Fibroblast of skin of right biceps (primary cell): ENCODE measurements around the gene CTNNBIP1.

Experiments
- DNase-seq: peaks from one replicate; pipeline ENCODE4 v3.0.0-alpha.2; 2013

The CTNNBIP1 gene

DNA sequence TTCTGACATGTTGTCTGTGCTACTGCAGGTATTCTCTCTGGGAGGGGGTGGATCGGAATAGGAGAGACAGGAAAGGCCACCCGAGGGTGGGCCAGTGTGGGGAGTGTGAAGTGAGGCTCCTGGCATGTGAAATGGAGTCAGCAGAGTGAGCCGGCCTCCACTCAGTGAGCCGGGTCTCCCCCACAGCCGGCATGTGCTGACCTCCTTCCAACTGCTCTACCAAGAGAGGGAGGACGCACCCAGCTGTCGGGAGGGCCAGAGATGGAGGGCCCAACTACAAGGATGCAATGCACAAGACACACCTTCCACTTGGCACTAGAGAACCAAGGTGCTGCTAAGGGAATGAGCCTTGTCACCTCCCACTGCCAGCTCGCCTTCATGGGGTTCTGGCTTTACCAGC lies 58.1 kb downstream of the CTNNBIP1 start:
- DNase-seq = no peak

DNA sequence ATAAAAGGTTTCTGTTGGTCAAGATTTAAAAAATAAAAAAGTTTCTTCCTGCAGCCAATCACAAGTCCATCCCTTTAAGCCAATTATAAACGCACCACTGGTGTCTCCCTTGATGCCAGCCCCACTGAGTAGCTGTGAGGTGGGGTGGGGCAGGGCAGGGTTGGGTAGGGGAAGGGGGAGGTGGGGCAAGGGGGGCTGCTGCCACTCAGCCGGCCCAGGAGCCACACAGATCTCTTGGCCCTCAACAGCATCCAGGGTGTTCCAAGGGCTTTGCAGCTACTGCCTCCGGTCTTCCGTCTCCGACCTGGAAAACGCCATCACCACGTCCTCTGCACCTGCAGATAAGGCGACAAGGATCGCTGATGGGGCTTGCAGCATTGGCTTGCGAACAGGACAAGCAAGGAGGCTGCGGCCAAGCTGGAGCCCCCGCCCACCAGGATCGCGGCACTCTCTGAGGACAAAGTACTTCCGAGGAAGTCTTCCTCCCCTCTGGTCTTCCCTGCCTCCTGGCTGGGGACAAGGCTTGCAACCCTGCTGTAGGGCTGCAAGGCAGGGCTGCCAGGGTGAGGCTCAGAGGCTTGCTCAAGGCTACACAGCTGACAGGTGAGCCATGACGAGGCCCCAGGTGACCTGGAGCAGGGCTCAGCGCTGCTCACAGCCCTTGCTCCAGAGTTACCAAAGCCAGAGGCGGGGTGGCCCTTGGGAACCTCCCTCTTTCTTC lies 59.5 kb downstream of the CTNNBIP1 start:
- no peak for DNase-seq

DNA sequence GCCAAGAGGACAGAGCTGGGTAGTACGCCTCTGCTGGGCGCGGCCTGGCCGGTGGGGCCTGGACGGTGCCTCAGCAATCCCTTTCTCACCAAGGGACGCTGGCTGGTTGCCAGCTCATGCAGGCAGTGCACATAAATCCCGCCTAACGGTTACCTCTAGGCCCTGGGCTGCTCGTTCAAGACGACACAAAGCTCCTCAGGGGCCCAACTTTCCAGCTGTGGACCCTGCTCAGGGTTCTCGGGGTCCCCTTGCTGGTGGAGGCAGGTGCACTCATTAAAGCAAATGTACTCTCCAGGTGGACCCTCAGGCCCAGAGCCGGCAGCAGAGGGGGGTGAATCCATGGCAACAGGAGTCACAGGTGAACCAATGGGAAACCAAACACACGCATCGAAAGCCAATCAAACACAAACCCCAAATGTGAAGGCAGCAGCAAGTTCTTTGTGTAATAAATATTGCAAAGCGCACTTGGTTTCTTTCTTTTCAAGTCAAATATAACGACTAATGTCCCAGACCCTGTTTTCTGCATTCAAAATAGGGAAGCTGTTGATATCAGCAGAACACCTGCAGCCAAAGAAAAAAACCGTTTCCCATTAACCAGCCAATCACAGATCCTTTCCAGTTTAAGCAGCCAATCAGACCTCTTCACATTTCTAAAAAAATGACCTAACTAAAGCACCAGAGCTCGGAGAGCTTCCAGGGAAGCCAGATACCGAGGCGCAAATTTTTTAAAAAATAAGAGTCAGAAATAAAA lies 60.2 kb downstream of the CTNNBIP1 start:
- no peak for DNase-seq

DNA sequence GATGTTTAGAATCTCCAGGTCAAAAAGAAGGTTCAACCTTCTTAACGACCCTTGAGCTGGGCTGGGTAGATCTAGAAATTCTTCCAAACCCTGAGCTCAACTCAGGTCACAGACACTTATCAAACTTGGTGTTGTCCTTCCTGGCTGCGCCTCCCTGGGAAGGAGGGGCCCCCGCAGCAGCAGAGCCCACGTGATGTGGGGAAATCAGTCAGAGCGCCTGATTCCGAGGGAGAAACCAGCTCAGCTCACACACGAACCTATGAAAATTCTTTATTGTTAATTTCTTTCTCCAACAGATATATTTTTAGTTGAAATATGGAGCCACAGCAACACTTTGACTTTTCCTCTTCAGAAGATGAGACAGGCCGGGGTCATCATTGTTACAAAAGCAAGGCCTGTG lies 62.0 kb downstream of the CTNNBIP1 start:
- no peak for DNase-seq

DNA sequence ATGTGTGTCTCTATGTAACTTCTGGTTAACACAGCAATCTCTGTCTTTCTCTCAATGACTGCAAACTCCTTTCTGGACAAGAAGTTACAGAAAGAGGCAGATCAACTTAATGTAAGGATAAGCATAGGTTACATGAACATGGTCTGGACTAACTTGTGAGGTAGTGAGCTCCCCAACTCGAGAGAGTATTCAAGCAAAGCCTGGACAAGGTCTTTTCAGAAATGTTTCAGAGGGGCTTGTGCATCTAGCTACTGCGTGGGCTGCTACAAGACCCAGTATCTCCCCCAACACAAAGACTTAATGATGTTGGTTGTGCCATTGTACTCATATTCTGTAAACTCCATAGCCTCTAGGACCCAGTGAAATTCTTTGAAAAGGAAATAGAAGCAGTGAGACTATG lies 62.8 kb downstream of the CTNNBIP1 start:
- no peak for DNase-seq

DNA sequence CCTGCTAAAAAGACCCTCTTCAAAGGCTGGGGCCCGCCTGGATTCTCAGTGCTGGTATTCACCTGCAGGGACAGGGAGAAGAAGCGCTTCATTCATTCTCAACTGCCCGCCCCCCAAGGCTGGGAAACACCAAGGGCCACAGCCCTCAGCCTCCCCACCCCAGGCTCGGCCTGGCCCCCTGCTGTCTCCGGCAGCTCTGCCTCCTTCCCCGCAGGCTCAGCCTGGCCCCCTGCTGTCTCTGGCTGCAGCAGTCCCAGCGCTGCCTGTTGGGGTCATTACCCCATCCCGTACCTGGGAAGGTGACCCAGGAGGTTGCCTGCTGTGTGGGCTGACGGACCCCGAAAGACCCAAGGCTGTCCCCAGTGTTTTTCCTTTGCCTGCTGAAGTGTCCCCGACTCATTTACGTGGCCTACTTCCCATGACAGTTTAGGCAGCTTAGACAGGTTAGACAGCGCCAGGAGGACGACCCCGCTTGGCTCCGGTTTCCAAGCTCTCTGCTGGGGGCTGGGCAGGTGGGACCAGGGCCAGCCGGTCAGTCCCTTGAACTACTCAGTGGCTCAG lies 63.4 kb downstream of the CTNNBIP1 start:
- DNase-seq = no peak

DNA sequence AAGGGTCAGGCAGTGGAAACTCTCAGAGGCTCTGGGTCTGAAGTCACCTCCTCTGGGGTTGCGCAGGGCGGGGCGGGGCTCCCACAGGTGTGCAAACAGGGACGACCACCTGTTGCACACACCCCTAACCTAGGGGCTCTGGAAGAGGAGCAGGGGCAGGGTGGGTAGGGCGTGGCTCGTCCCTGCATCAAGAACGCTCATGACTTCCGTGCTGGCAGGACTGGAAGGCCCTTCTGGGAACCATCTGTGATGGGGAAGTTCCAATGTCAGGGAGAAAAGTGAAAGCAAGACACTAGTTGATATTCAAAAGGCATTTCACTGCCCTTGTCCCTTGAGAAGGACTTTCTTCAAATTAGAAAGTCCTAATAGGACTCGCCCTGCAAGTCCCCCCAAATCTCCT lies 64.2 kb downstream of the CTNNBIP1 start:
- DNase-seq = no peak

DNA sequence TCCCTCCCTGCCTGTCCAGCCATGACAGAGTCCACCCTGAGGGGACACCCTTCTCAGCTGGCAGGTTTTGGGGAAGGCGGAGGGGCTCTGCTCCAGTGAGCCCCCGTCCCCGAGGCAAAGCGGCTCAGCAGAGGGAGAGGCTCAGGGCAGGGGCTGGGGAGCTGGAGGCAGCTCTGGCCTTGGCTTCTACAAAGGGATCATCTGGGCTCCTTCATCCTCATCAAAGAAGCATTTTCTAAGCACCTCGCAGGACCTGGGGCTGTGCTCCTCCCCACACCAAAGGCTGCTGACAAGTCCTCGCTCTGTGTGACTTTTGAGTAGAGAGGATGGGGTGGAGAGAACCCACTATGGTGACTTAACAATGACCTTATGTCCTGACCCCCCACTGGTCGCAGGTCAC lies 65.3 kb downstream of the CTNNBIP1 start:
- no peak for DNase-seq

DNA sequence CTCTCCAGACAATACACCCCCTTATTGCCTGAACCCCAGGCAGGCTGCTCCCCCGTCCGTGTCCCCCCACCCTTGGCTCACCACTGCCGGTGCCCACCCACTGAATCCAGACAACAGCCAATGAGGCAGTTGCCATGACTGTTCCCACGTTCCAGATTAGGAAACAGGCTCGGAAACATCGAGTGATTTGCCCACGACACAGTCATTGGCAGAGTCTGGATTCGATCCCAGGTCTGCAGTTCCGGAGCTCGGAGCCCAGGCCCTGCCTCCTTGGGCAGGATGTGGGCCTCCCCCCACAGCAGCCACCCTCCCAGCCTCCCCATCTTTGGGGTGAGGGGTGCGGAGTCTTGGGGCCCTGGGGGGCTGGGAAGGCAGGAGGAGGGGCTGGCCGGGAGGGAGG lies 66.0 kb downstream of the CTNNBIP1 start:
- DNase-seq = no peak

DNA sequence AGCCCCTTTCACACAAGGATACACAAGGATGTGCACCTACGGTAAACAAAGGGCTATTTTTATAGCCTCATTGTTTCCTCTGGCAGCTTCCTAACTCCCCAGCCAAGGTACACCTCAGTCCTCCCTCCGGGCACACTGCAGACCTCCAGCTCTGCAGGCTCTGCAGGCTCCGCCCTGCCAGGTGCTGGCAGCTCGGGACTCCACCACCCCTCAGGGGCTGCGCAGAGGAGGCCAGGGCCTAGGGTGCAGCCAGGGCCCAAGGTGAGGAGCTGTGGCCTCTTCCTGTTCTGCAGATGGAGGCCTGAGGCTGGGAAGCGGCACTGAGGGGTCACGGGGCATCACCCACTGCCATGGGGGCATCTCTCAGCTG lies 66.5 kb downstream of the CTNNBIP1 start:
- no peak for DNase-seq

DNA sequence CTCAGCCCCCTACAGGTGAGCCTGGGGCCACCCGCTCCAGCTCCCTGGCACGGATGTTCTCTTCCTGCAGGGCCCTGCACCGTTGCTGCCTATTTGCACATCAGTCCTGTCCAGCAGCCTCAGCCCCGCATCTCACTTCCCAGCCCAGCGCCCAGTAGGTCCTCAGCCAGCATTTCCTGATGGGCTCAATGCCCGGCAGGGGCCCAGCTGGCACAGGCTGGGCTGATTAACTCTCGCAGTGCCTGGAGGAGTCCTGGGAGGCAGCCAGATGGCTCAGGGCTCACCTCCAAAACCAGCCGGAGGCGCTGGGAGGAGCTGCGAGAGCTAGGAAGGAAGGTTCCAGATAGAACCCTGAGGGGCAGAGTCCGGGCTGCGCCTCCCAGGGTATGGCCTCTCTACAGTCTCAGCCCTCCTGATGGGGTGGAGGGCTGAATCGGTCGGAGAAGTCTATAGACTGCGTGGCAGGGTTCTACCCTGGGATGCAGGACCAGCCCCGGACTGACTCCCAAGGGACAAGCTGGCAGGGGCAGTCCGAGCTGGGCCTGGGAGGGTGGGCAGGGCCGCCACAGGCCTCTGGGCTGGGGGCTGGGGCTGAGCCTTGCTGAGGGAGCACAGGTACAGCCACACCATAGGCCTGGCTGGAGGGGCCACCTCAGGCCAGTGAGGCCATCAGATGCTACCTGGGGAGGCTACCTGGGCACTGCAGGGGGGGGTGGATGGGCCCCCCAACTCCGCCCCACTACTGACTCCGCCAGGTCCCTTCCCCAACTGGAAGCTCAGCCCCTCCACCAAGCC lies 67.1 kb downstream of the CTNNBIP1 start:
- no peak for DNase-seq

DNA sequence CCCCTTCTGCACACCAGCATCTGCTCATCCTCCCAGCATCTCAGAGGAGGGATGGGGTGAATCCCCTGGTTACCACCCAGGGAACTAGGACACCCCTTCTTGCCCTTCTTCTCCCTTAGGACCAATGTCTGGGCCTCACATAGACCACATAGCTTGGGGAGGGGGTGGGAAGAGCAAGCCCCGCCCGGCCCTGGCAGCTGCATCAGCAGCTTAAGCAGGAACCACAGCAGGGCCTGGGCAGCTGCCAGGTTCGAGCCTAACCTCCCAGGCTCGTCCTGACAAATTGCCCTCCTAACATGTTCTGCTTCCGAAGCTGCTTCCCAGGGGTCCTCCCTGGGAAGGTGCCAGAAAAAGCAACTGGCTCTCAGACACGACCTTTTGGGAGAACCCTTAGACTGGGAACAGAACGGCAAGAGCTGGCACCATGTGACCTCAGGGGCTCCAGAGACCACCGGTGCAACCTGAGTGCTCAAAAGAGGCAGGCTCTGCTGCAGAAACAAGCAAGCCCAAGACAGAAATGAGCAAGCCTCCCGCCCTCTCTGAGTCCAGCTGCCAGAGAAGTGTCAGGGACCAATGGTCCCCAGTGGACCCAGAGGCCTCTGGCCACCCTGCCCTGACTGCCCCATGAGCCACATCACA lies 67.9 kb downstream of the CTNNBIP1 start:
- peak; percentile 30 for DNase-seq

DNA sequence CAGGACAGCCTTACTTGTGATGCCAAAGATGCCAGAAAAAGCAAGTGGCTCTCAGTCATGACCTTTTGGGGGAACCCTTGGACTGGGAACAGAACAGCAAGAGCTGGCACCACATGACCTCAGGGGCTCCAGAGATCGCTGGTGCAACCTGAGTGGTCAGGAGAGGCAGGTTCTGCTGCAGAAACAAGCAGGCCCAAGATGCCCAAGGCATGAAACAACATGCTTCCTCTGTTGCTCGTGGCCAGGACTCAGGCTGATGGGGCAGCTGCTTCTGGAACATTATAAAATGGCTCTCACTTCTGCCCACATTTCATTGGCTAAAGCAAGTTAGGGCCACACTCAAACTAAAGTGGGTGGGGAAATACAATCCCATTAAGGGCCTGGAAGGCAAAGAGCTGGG lies 68.6 kb downstream of the CTNNBIP1 start:
- DNase-seq = no peak

DNA sequence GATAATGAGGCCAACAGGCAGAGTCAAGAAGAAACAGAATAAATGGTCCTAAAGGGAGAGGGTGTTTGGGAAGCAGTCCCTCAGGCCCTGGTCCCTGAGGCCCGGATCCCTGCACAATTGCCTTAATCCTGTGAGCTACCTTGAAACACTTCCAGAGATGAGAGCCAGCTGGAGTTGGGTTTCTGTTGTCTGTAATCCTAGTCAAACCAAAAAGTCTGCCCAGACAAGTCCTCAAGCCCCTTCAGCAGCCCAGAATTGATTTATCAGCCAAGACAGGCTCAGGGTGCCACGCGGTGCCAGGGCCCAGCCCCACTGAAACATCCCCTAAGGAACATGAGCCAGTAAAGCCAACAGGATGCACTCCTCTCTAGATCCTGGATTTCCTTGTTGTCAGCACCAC lies 69.9 kb downstream of the CTNNBIP1 start:
- no peak for DNase-seq

DNA sequence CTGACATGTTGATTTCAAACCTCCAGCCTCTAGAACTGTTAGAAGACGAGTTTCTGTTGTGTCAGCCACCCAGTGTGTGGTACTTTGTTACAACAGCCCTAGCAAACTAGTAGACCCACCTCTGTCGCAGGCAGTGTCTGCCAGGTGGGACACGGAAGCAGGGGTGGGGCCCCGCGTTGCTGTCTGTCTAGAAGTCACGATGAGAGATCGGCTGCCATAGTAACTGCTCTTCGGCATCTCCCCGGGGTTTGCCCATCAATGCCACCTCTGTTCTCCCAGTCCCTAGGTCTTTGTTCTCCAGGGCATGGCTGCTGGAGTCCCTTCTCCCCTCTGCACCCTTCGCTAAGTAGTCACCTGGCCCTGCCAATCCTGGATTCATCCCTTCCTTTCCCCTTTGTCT lies 71.1 kb downstream of the CTNNBIP1 start:
- DNase-seq = no peak

DNA sequence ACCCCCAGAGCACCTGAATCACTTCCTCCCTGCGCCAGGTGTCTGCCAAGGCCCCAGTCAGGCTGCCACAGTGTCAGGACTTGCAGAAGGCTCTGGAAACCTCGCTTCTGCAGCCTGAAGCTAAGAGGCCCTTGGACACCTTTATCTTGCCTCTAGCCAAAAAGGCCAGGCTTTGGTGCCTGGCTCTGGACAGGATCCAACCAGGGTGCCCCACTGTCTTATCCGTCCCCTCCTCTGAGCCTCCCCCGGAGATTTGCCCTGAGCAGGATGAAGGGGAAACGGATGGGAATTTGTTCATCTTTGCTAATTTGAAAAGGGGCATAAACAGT lies 73.5 kb downstream of the CTNNBIP1 start:
- no peak for DNase-seq

DNA sequence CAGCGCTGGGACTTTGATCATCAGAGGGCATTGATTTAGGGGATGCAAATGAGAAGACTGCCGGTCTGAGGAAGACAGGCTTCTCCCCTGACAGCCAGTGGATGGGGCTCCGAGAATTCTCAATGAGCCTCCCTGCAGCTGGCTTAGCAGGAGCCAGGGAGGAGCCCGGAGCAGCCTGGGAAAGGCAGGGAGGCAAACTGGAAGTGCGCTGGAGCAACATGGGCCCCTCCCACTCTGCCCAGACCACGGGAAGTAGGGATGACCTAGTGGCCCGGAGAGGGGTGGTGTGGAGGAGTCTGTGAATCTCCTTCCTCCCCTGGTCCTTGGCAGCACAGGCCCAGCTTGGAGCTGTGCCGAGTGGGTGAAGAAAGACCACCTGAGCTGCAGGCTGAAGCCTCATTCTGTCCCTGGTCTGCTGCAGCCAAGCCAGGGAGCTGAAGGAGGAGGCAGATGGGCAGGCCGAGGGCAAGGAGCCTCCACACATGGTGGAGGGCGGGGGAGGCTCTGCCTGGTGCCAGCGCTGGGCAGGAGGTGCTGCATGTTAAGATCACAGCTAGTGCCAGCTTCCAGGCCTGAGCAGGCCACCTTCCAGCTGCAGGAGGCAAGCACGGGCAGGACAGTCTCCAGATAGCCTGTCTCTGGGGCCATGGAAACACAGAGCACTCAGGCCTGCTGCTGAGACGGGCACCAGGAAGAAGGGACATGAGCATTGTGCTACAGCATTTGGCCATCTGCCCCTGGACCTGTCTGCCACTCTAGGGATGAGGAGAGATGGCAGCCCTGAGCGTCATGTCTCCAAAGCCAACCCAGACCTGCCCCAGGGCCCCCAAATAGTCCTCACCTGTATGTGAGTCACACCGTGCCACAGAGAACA lies 74.1 kb downstream of the CTNNBIP1 start:
- DNase-seq = peak; percentile 22

DNA sequence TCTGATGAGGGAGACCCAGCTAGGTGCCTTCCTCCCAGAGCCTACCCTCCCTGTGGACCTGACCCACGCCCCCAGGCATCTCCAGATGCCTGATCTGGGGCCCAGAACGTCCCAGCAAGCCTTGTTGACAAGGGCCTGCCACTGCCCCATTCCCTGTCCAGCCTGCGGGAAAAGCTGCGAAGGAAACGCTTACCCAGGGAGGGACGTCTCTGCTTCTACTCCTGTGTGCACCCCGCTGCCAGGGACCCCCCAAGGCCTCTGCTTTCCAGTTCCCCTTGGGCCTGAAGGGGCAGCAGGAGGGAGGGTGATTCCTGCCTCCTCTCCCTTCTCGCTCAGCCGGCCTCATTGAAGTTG lies 74.7 kb downstream of the CTNNBIP1 start:
- no peak for DNase-seq

DNA sequence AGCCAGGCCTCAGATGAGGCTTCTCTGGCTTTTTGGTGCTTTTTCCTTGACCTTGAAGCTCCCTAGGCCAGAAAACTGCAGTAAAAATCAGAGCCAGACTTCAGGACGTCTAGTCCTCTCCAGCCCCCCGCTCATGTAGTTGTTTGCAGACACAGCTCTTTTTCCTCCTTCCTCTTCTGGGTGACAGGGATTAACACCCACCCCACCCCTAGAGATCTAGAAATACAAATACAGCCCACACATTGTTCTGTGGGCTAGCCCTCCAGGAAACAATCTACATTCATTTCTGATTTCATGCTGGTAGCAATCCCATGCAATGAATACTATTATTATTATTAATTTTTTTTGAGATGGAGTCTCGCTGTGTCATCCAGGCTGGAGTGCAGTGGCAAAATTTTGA lies 76.4 kb downstream of the CTNNBIP1 start:
- no peak for DNase-seq

DNA sequence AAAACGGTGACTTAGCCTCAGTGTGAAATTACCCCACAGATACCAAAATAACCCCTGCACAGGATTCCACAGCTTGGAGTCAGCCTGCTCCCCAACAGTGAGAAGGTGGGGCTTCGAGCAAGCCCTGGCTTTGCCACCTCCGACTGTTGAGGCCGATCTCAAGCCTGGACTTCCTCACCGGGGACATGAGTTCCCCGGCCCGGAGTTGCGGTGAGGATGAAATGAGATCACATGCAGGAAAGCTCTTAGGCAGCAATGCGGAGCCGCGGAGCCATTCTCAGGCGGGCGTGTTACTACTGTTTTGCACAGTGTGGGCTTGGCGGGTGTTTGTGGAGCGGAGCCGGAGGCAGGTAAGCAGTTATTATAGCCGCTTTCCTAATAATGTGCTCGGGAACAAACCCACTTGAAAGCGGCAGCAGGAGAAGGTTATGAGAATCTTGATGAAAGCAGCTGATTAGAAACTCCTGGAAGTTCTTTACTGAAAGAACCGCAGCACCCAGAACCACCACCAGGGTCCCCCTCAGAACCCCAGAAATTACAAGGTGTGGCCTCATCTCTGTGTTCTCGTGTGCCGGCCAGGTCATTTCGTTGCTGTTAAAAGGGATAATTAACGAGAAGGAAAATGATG lies 82.4 kb downstream of the CTNNBIP1 start:
- no peak for DNase-seq

DNA sequence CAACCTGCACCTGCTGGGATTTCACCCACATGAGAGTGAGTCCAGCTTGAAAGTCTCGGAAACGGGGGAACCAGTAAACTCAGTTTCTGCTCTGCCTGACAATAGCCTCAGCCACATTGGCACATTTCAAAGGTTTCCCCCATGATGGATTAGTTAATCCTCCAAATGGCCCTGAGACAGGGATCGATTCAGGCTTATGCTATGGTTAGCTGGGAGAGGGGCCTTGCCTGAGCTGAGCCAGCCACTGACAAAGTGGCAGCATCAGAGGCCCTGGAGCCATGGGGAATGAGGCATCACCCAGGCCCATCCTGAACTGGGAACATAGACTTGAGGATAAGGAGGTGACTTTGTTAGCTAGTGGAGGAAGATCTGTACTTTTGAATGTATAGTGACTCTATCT lies 83.5 kb downstream of the CTNNBIP1 start:
- DNase-seq = no peak

DNA sequence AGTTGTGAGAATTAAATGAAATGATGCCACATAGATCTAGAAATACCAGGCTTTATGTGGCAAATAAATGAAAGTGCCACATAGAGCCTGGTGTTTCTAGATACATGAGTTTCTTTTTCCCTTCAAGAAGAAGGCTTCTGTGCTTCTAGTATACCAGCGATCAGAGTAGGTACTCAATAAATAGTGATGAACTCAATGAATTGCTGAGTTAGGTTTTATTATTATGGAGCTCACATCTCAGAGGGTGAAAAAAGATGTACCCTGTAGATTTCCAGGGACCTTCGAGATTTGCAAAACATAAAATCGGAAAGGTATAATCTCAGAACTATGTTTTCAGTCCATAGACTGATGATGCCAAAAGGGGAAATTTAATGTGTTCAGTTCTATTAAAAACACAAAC lies 84.0 kb downstream of the CTNNBIP1 start:
- DNase-seq = no peak
